Endothelial cell of umbilical vein (primary cell): ENCODE results near the gene CNIH4. TPM values are rescaled to one million over a fixed set of nuclear protein-coding genes. Genes with fewer than 3 reads are reported as not detected.

Experiments used
- BruUV-seq: library from RNA; stranded (reverse); fragments of 400-500 nt; replicated peaks from 2 replicates; lab custom pipeline; 2021; lab: Mats Ljungman, UMichigan
- CTCF ChIA-PET: fragments of 300-600, 350-600 bp; sonication (Branson Sonifier 250); formaldehyde crosslinking; loops from one replicate; lab custom pipeline; 2021; ENCODE audit warnings: antibody characterized with exemption, inconsistent platforms; lab: Charles Lee
- POLR2A ChIA-PET: fragments of 300-600, 350-600 bp; sonication (Branson Sonifier 250); formaldehyde crosslinking; loops from one replicate; lab custom pipeline; 2021; ENCODE audit warnings: antibody characterized with exemption, inconsistent platforms; lab: Charles Lee
- DNase-seq: peaks from one replicate; pipeline ENCODE4 v3.0.0-alpha.2; 2011; ENCODE audit warnings: low read depth, low spot score
- FAIRE-seq: peaks from 2 replicates; lab custom pipeline; 2011; peaks lifted over from hg19 to GRCh38; lab: Jason Lieb, UNC
- H2AFZ ChIP-seq: 2 replicates; pipeline ENCODE4 v1.6.0; 2012; ENCODE audit warnings: low read depth, low read length, control low read depth, inconsistent platforms
- H3K27ac ChIP-seq: 2 replicates; pipeline ENCODE4 v1.5.1; 2011; ENCODE audit warnings: low read depth, mild to moderate bottlenecking, control low read depth, low read length, moderate library complexity; ENCODE audit not compliant: insufficient read depth
- H3K27me3 ChIP-seq, 2 experiments: 2 replicates each; pipeline versions ENCODE4 v1.6.0 to v1.6.1; 2011; ENCODE audit warnings: low read length in 2 of 2, mixed read lengths in 1 of 2; ENCODE audit not compliant: control insufficient read depth in 2 of 2, insufficient read depth in 2 of 2
- H3K36me3 ChIP-seq, 2 experiments: 2 replicates in 1 of 2; 3 replicates in 1 of 2; pipeline ENCODE4 v1.5.1; 2011; ENCODE audit warnings: low read length in 2 of 2, mild to moderate bottlenecking in 1 of 2, moderate library complexity in 1 of 2; ENCODE audit not compliant: control insufficient read depth in 2 of 2, insufficient read depth in 2 of 2; ENCODE audit errors: extremely low read depth in 1 of 2
- H3K4me1 ChIP-seq: 3 replicates; pipeline ENCODE4 v1.5.1; 2011; ENCODE audit warnings: mild to moderate bottlenecking, low read length; ENCODE audit not compliant: control insufficient read depth, insufficient read depth; ENCODE audit errors: extremely low read depth
- H3K4me2 ChIP-seq: 2 replicates; pipeline ENCODE4 v1.6.1; 2011; ENCODE audit warnings: low read length, control low read depth, mixed read lengths; ENCODE audit not compliant: insufficient read depth
- H3K4me3 ChIP-seq, 3 experiments: fragments of 200-600 bp in 1 of 3; sonication (generic), shearing (Covaris generic) in 1 of 3; replicated peaks in 1 of 3; 2 replicates each; pipeline ENCODE4 v1.5.1; 2011 to 2016; ENCODE audit warnings: control low read depth in 3 of 3, low read length in 3 of 3, mild to moderate bottlenecking in 2 of 3, inconsistent platforms in 1 of 3, low read depth in 1 of 3, moderate library complexity in 1 of 3; ENCODE audit not compliant: insufficient read depth in 1 of 3
- H3K79me2 ChIP-seq: 2 replicates; pipeline ENCODE4 v1.6.0; 2012; ENCODE audit warnings: low read length, inconsistent platforms; ENCODE audit not compliant: control insufficient read depth, insufficient read depth
- H3K9ac ChIP-seq: replicated peaks from 2 replicates; pipeline ENCODE3; 2011; ENCODE audit warnings: low read length, control low read depth; ENCODE audit not compliant: insufficient read depth; ENCODE audit errors: extremely low read depth
- H3K9me1 ChIP-seq: replicated peaks from 3 replicates; pipeline ENCODE4 v1.6.0; 2011; ENCODE audit warnings: mild to moderate bottlenecking, low read length; ENCODE audit not compliant: control insufficient read depth, insufficient read depth; ENCODE audit errors: extremely low read depth
- H3K9me3 ChIP-seq: replicated peaks from 2 replicates; pipeline ENCODE4 v1.5.1; 2012; ENCODE audit warnings: low read length, inconsistent platforms; ENCODE audit not compliant: control insufficient read depth, insufficient read depth
- H4K20me1 ChIP-seq: replicated peaks from 2 replicates; pipeline ENCODE3; 2011; ENCODE audit warnings: mild to moderate bottlenecking, low read length; ENCODE audit not compliant: control insufficient read depth, insufficient read depth; ENCODE audit errors: extremely low read depth
- CTCF ChIP-seq, 2 donors: IDR thresholded peaks; 1 replicate in 1 of 2; 2 replicates in 1 of 2; pipeline ENCODE4 v1.5.1; 2011; ENCODE audit warnings: low read length in 2 of 2, mild to moderate bottlenecking in 2 of 2, moderate library complexity in 2 of 2, control low read depth in 1 of 2, inconsistent platforms in 1 of 2, low read depth in 1 of 2; ENCODE audit not compliant: insufficient read depth in 1 of 2; ENCODE audit errors: extremely low read depth in 1 of 2
- EZH2 ChIP-seq: IDR thresholded peaks from 2 replicates; pipeline ENCODE4 v1.6.1; 2012; ENCODE audit warnings: borderline replicate concordance, low read depth, mild to moderate bottlenecking, moderate library complexity, low read length, inconsistent platforms; ENCODE audit not compliant: severe bottlenecking
- FOS ChIP-seq: IDR thresholded peaks from 2 replicates; pipeline ENCODE4 v1.6.1; 2011; ENCODE audit warnings: mild to moderate bottlenecking, low read length, moderate library complexity, borderline replicate concordance; ENCODE audit not compliant: insufficient read depth
- GATA2 ChIP-seq: IDR thresholded peaks from 2 replicates; pipeline ENCODE4 v1.7.0; 2011; ENCODE audit warnings: low read depth, mild to moderate bottlenecking, moderate library complexity, mixed read lengths, low read length; ENCODE audit not compliant: insufficient read length, insufficient read depth
- JUN ChIP-seq: IDR thresholded peaks from 2 replicates; pipeline ENCODE4 v1.6.1; 2011; ENCODE audit warnings: borderline replicate concordance, low read depth; ENCODE audit not compliant: insufficient read length, insufficient read depth
- MAX ChIP-seq: IDR thresholded peaks from 2 replicates; pipeline ENCODE4 v1.6.1; 2011; ENCODE audit not compliant: insufficient read depth, insufficient read length
- MYC ChIP-seq: IDR thresholded peaks from one replicate; pipeline ENCODE4 v1.6.1; 2011; ENCODE audit warnings: mild to moderate bottlenecking, low read depth, low read length
- POLR2A ChIP-seq: IDR thresholded peaks from 2 replicates; pipeline ENCODE4 v1.6.1; 2012; ENCODE audit warnings: low read depth, mild to moderate bottlenecking, control low read depth, low read length
- POLR2AphosphoS5 ChIP-seq: IDR thresholded peaks from 2 replicates; pipeline ENCODE4 v1.6.1; 2012; ENCODE audit warnings: low read depth, mild to moderate bottlenecking, control low read depth, low read length, moderate library complexity; ENCODE audit not compliant: insufficient read depth
- dilution Hi-C: fragments of 300-500 bp; cut with MboI; formaldehyde crosslinking; loops from one replicate; pipeline ENCODE4 v1.15.0; 2019; ENCODE audit warnings: low sequenced_read_pairs; ENCODE audit not compliant: extremely low pct_ligation_motif_present
- intact Hi-C: fragments of 100-400 bp; cut with micrococcal nuclease; formaldehyde crosslinking; loops from one replicate; pipeline ENCODE4 v1.10.0; 2022
- polyA plus RNA-seq, 4 experiments: library from polyadenylated mRNA; depleted of rRNA in 3 of 4; stranded (reverse) in 3 of 4; unstranded in 1 of 4; fragments of >200 nt; gene quantifications; 2 replicates each; pipeline versions ENCODE4 v1.2.1 to v1.2.3, GENCODE V29; 2011 to 2012; ENCODE audit warnings: missing spikeins in 1 of 4
- total RNA-seq: library from RNA; stranded (reverse); gene quantifications from 2 replicates; pipeline ENCODE4 v1.2.3, GENCODE V29; 2021

Gene CNIH4
- total and polyA plus RNA-seq, 2 donors (not counting 3 experiments of a cell fraction or from before 2014, with no cell fraction given), result 74.9 to 118 TPM

GRCh38 chr1:224358237-224358636 is 1.6 kb downstream of the CNIH4 start:
- CTCF ChIA-PET, result interaction anchor here (1.6 to 2.0 kb wide), 2 partner anchors 25 to 242 kb away, joined by 5 to 10 read pairs; no protein-coding TSS in a partner anchor

More at GRCh38 chr1:224358237-224358636, 1.6 kb downstream of the CNIH4 start:
- BruUV-seq, result no TSS peak
- FAIRE-seq (no peak), DNase-seq (no peak)
- Histone ChIP-seq H3K4me3 (peak overlapping the region in 1 of 3 experiments; percentile 71), H3K9me3 (no peaks in the 10 kb centered on the region), H3K4me2 (peak overlapping the region; percentile 90), H3K36me3 (no peaks in the 10 kb centered on the region), H4K20me1 (no peaks in the 10 kb centered on the region), H2AFZ (no peak overlapping the region), H3K9ac (no peak overlapping the region), H3K4me1 (peaks cover 10% of the 10 kb centered on the region), H3K9me1 (no peaks in the 10 kb centered on the region), H3K79me2 (peaks cover 59% of the 10 kb centered on the region), H3K27ac (no peak overlapping the region), H3K27me3 (no peaks in the 10 kb centered on the region)
- TF ChIP-seq JUN (no peak), GATA2 (no peak), POLR2AphosphoS5 (no peak), MYC (no peak), EZH2 (no peak), POLR2A (no peak), MAX (no peak), FOS (no peak), CTCF (IDR thresholded peaks at IDR 0.05; ENCODE audit: extremely low read depth in 1 of 2, insufficient read depth in 1 of 2, low read depth in 1 of 2, low read length in 2 of 2) (no peak)
- intact Hi-C loops, result loop anchor here (5.0 kb wide), 2 partner anchors 74 to 99 kb away; partner anchors contain the start of gene WDR26
- POLR2A ChIA-PET, result no interaction called here
- dilution Hi-C loops, result no loop called here
